ENCODE measurements around the gene CHRNA1.
"Not testable (repeated sequence)": the region's sequence is repeated elsewhere in the genome, so short reads cannot be mapped to it uniquely, and the experiment has no call there.

CHRNA1 gene

DNA sequence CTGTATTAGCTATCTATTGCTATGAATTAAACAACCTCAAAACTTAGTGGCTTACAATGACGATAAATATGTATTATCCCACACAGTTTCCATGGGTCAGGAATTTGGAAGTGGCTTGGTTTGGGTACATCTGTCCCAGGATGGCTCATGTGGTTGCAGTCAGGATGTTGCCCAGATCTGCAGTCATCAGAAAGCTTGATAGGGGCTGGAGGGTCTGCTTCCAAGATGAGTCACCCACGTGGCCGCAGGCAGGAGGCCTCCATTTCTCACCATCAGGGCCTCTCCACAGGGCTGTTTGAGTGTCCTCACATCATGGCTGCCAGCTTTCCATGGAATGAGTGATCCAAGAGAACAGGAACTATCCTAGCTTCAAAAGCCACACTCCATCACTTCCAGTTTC is 46.4 kb downstream of the CHRNA1 start:
- no peak for DNase-seq (ENCODE audit: low read depth)
- H3K4me3 ChIP-seq (ENCODE audit: control insufficient read depth, low read depth, low read length), result no peak overlapping the region
- TF ChIP-seq, protein P1, sequence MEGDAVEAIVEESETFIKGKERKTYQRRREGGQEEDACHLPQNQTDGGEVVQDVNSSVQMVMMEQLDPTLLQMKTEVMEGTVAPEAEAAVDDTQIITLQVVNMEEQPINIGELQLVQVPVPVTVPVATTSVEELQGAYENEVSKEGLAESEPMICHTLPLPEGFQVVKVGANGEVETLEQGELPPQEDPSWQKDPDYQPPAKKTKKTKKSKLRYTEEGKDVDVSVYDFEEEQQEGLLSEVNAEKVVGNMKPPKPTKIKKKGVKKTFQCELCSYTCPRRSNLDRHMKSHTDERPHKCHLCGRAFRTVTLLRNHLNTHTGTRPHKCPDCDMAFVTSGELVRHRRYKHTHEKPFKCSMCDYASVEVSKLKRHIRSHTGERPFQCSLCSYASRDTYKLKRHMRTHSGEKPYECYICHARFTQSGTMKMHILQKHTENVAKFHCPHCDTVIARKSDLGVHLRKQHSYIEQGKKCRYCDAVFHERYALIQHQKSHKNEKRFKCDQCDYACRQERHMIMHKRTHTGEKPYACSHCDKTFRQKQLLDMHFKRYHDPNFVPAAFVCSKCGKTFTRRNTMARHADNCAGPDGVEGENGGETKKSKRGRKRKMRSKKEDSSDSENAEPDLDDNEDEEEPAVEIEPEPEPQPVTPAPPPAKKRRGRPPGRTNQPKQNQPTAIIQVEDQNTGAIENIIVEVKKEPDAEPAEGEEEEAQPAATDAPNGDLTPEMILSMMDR (conservative IDR thresholded peaks at IDR 0.05; ENCODE audit: control insufficient read depth, insufficient read depth, low read depth, low read length), result no peak

GRCh38 chr2:174717273-174717672 is 47.0 kb downstream of the CHRNA1 start:
- peak; percentile 41 for DNase-seq (ENCODE audit: low read depth)
- TF ChIP-seq, protein P1 (conservative IDR thresholded peaks at IDR 0.05; ENCODE audit: control insufficient read depth, insufficient read depth, low read depth, low read length), result no peak
- H3K4me3 ChIP-seq (ENCODE audit: control insufficient read depth, low read depth, low read length), result no peak overlapping the region

- DNase-seq (ENCODE audit: low read depth), result no peak
- TF ChIP-seq, protein P1 (conservative IDR thresholded peaks at IDR 0.05; ENCODE audit: control insufficient read depth, insufficient read depth, low read depth, low read length), result no peak
- no peak overlapping the region for H3K4me3 ChIP-seq (ENCODE audit: control insufficient read depth, low read depth, low read length)
Observed at GRCh38 chr2:174716785-174717184, 47.5 kb downstream of the CHRNA1 start.

DNA sequence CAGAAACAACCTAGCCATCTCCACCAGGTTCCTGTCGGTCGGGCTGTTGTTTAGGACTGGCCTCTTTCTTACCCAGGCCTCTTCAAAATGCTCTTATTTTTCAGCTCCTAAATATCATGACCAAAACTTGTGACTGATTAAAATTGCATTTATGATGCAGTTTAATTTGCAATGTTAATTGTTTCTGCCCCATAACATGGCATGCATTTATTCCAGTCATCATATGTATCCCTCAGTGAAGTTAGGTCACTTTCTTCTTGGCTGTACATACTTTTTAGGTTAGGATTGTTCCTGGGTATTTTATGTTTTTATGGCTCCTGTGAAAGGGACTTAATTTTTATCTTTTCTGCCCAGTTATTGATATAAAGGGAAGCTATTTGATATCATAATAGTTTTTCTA is 50.6 kb downstream of the CHRNA1 start:
- H3K4me3 ChIP-seq (ENCODE audit: control insufficient read depth, low read depth, low read length), result no peak overlapping the region
- no peak for DNase-seq (ENCODE audit: low read depth)
- TF ChIP-seq, protein P1 (conservative IDR thresholded peaks at IDR 0.05; ENCODE audit: control insufficient read depth, insufficient read depth, low read depth, low read length), result no peak

DNA sequence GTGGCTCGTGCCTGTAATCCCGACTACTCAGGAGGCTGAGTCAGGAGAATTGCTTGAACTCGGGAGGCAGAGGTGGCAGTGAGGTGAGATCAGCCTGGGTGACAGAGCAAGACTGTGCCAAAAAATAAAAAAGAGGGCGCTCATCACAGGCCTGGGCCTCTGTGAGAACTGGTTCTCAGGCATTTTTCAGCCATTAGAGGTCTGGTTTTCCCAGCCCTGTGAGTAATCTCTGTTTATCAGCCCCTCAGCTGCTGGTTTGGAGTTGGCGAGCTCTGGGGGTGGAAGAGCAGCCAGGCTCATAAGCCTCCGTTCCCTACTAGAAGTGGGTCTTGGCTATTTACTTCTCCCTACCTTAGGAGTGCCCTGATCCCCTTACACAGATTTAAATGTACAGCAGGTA is 53.1 kb downstream of the CHRNA1 start:
- TF ChIP-seq, protein P1 (conservative IDR thresholded peaks at IDR 0.05; ENCODE audit: control insufficient read depth, insufficient read depth, low read depth, low read length), result no peak
- DNase-seq (ENCODE audit: low read depth), result peak; percentile 41
- H3K4me3 ChIP-seq (ENCODE audit: control insufficient read depth, low read depth, low read length), result no peak overlapping the region

DNA sequence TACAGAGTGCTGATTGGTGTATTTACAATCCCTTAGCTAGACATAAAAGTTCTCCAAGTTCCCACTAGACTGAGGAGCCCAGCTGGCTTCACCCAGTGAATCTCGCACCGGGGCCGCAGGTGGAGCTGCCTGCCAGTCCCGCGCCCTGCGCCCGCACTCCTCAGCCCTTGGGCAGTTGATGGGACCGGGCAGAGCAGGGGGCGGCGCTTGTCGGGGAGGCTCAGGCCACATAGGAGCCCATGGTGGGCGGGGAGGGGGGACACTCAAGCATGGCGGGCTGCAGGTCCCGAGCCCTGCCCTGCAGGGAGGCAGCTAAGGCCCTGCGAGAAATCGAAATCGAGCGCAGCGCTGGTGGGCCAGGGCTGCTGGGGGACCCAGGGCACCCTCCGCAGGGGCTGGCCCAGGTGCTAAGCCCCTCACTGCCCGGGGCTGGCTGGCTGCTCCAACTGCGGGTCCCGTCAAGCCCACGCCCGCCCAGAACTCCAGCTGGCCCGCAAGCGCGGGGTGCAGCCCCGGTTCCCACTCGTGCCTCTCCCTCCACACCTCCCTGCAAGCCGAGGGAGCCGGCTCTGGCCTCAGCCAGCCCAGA is 54.8 kb downstream of the CHRNA1 start:
- not testable (repeated sequence) for H3K4me3 ChIP-seq (ENCODE audit: control insufficient read depth, low read depth, low read length); DNase-seq (ENCODE audit: low read depth)

DNA sequence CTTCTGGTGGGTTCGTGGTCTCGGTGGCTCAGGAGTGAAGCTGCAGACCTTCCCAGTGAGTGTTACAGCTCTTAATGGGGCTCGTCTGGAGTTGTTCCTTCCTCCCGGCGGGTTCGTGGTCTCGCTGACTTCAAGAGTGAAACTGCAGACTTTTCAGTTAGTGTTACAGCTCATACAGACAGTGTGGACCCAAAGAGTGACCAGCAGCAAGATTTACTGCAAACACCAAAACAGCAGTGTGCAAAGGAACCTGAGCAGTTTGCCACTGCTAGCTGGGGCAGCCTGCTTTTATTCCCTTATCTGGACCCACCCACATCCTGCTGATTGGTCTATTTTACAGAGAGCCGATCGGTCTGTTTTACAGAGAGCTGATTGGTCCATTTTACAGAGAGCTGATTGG is 55.6 kb downstream of the CHRNA1 start:
- H3K4me3 ChIP-seq (ENCODE audit: control insufficient read depth, low read depth, low read length), result no peak overlapping the region
- no peak for DNase-seq (ENCODE audit: low read depth)
- TF ChIP-seq, protein P1 (conservative IDR thresholded peaks at IDR 0.05; ENCODE audit: control insufficient read depth, insufficient read depth, low read depth, low read length), result no peak
